HCT116 (cell line): ENCODE data around the gene PFDN2. TPM values are rescaled to one million over a fixed set of nuclear protein-coding genes. Genes with fewer than 3 reads are reported as not detected.

Experiments used
- ATAC-seq: fragments of 200-7000 bp; cut with Tn5 transposase; 2 replicates; pipeline ENCODE4 v1.9.1; 2020; ENCODE audit warnings: mild to moderate bottlenecking, moderate library complexity
- BruUV-seq: library from RNA; stranded (reverse); fragments of 400-500 nt; replicated peaks from 2 replicates; lab custom pipeline; 2021; lab: Mats Ljungman, UMichigan
- CTCF ChIA-PET: fragments of 300-600 bp; sonication (Branson Sonifier 250); formaldehyde crosslinking; loops from one replicate; lab custom pipeline; 2021; ENCODE audit warnings: antibody characterized with exemption; lab: Charles Lee
- POLR2A ChIA-PET: fragments of 300-600, 350-600 bp; sonication (Branson Sonifier 250); formaldehyde crosslinking; loops from one replicate; lab custom pipeline; 2021; ENCODE audit warnings: antibody characterized with exemption; lab: Charles Lee
- RAD21 ChIA-PET, 2 experiments: fragments of 300-600 bp; sonication (Branson Sonifier 250); formaldehyde crosslinking; loops; one replicate each; lab custom pipeline; 2023; ENCODE audit warnings: low total read pairs in 2 of 2; ENCODE audit not compliant: uncharacterized antibody in 2 of 2, unreplicated experiment in 2 of 2, low non-redundant PET in 1 of 2; lab: Charles Lee
- DNase-seq: peaks from one replicate; pipeline ENCODE4 v3.0.0-alpha.2; 2010; ENCODE audit warnings: low read depth, low spot score
- H2AFZ ChIP-seq: fragments of 200-600 bp; shearing (Covaris generic), sonication (generic); 2 replicates; pipeline ENCODE4 v1.6.1; 2017; ENCODE audit warnings: low read depth, mixed run types, mixed read lengths, antibody characterized with exemption, low read length; ENCODE audit not compliant: poor library complexity, severe bottlenecking
- H3K27ac ChIP-seq: 2 replicates; pipeline ENCODE4 v1.5.1; 2012; ENCODE audit warnings: low read depth, low read length
- H3K27me3 ChIP-seq: fragments of 200-600 bp; sonication (generic); 2 replicates; pipeline ENCODE4 v1.6.1; 2016; ENCODE audit warnings: mixed run types, low read length, mixed read lengths; ENCODE audit not compliant: insufficient read depth
- H3K36me3 ChIP-seq, 2 experiments: fragments of 200-500 bp in 1 of 2; fragments of 200-600 bp in 1 of 2; sonication (Bioruptor generic) in 1 of 2; sonication (generic) in 1 of 2; 2 replicates each; pipeline versions ENCODE4 v1.5.1 to v1.6.1; 2014 to 2016; ENCODE audit warnings: low read length in 2 of 2, inconsistent platforms in 1 of 2, mixed read lengths in 1 of 2, mixed run types in 1 of 2; ENCODE audit not compliant: insufficient read depth in 2 of 2, control insufficient read depth in 1 of 2
- H3K4me1 ChIP-seq, 2 experiments: fragments of 200-600 bp in 1 of 2; sonication (generic) in 1 of 2; 2 replicates each; pipeline versions ENCODE4 v1.5.1 to v1.6.1; 2012 to 2017; ENCODE audit warnings: low read length in 2 of 2, inconsistent platforms in 1 of 2, mild to moderate bottlenecking in 1 of 2, mixed read lengths in 1 of 2, mixed run types in 1 of 2, moderate library complexity in 1 of 2; ENCODE audit not compliant: insufficient read depth in 2 of 2, control insufficient read depth in 1 of 2
- H3K4me2 ChIP-seq: fragments of 200-600 bp; sonication (generic); 2 replicates; pipeline ENCODE4 v1.6.1; 2017; ENCODE audit warnings: mixed run types, low read length, mixed read lengths
- H3K4me3 ChIP-seq, 2 experiments: fragments of 200-600 bp in 1 of 2; sonication (generic) in 1 of 2; replicated peaks in 1 of 2; 2 replicates each; pipeline ENCODE4 v1.5.1; 2011 to 2016; ENCODE audit warnings: low read length in 2 of 2, control low read depth in 1 of 2, low read depth in 1 of 2, mild to moderate bottlenecking in 1 of 2, mixed read lengths in 1 of 2, mixed run types in 1 of 2
- H3K79me2 ChIP-seq: fragments of 200-600 bp; sonication (generic); 2 replicates; pipeline ENCODE4 v1.6.1; 2017; ENCODE audit warnings: mild to moderate bottlenecking, mixed run types, low read length, moderate library complexity, mixed read lengths; ENCODE audit not compliant: insufficient read depth
- H3K9ac ChIP-seq: fragments of 200-600 bp; sonication (generic); 2 replicates; pipeline ENCODE4 v1.6.1; 2016; ENCODE audit warnings: low read length, mixed read lengths
- H3K9me2 ChIP-seq: fragments of 200-600 bp; sonication (generic), shearing (Covaris generic); 2 replicates; pipeline ENCODE4 v1.6.1; 2017; ENCODE audit warnings: mixed run types, mild to moderate bottlenecking, moderate library complexity; ENCODE audit not compliant: insufficient read depth
- H3K9me3 ChIP-seq, 2 experiments: fragments of 200-500 bp in 1 of 2; fragments of 200-600 bp in 1 of 2; sonication (Bioruptor generic) in 1 of 2; sonication (generic) in 1 of 2; 2 replicates each; pipeline ENCODE4 v1.6.1; 2014 to 2017; ENCODE audit warnings: low read length in 2 of 2, mixed read lengths in 2 of 2, inconsistent platforms in 1 of 2, low read depth in 1 of 2, mild to moderate bottlenecking in 1 of 2, mixed run types in 1 of 2, moderate library complexity in 1 of 2; ENCODE audit not compliant: control insufficient read depth in 1 of 2, insufficient read depth in 1 of 2
- H4K20me1 ChIP-seq: fragments of 200-600 bp; sonication (generic), shearing (Covaris generic); 2 replicates; pipeline ENCODE4 v1.6.1; 2017; ENCODE audit warnings: mixed run types, mild to moderate bottlenecking, moderate library complexity; ENCODE audit not compliant: insufficient read depth
- EZH2 ChIP-seq: fragments of 200-600 bp; sonication (generic); IDR thresholded peaks from 2 replicates; pipeline ENCODE4 v1.6.1; 2017; ENCODE audit warnings: antibody characterized with exemption, mixed run types
- RAD21 ChIP-seq: IDR thresholded peaks from 2 replicates; pipeline ENCODE4 v1.6.1; 2012; ENCODE audit warnings: low read depth, mild to moderate bottlenecking
- TCF7L2 ChIP-seq: IDR thresholded peaks from 2 replicates; pipeline ENCODE4 v1.7.0; 2011; ENCODE audit warnings: borderline replicate concordance, inconsistent platforms; ENCODE audit not compliant: insufficient read depth, insufficient read length; ENCODE audit errors: extremely low read depth
- intact Hi-C: fragments of 100-400 bp; cut with micrococcal nuclease; formaldehyde crosslinking; loops from 2 replicates; pipeline ENCODE4 v1.10.0; 2022
- total RNA-seq: library from RNA; stranded (reverse); gene quantifications from one replicate; pipeline ENCODE4 v1.2.1, GENCODE V29; 2021; ENCODE audit not compliant: unreplicated experiment
- TF ChIP-seq, protein P1 (sequence below): IDR thresholded peaks from 2 replicates; pipeline ENCODE4 v1.6.1; 2012; ENCODE audit warnings: low read depth
- TF ChIP-seq, protein P2 (sequence below): IDR thresholded peaks from 2 replicates; pipeline ENCODE4 v1.6.1; 2012
- TF ChIP-seq, protein P3 (sequence below): IDR thresholded peaks from 2 replicates; pipeline ENCODE4 v1.6.1; 2011; ENCODE audit warnings: mild to moderate bottlenecking, low read length, moderate library complexity; ENCODE audit not compliant: insufficient replicate concordance; ENCODE audit errors: extremely low read depth

PFDN2 gene
- total RNA-seq, 1 experiment from 2014 or later = 179 TPM

DNA sequence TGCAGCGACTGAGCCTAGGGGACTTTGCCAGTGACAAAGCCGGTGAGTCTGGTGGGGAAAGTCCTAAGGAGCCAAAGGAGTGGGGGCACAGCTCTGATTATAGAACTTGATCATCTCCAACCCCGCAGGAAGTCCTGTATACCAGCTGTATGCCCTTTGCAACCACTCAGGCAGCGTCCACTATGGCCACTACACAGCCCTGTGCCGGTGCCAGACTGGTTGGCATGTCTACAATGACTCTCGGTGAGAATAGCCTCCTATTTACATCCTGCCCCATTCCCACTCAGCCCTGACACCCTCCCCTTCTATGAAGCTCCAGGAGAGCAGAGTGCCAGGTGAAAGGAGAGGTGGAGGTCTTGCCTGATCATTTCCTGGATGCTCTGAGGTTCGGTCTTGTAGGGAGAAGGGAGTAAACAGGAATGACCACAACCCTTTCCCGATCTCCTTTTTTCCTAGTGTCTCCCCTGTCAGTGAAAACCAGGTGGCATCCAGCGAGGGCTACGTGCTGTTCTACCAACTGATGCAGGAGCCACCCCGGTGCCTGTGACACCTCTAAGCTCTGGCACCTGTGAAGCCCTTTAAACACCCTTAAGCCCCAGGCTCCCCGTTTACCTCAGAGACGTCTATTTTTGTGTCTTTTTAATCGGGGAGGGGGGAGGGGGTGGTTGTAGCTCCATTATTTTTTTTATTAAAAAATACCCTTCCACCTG, 47.2 kb upstream of the PFDN2 start:
- H3K27ac ChIP-seq = peak overlapping the region; percentile 63
- ChIA-PET POLR2A (interaction anchor here (0.7 to 3.1 kb wide), 10 partner anchors 8 to 1466 kb away, joined by 3 to 24 read pairs (median 7); partner anchors contain the start of genes B4GALT3, DEDD, NDUFS2 and NIT1), RAD21 (no interaction called here), CTCF (interaction anchor here (0.8 to 2.8 kb wide), 10 partner anchors 10 to 576 kb away, joined by 3 to 10 read pairs (median 4); partner anchors contain the start of genes DEDD, TOMM40L and UFC1)
- TF ChIP-seq RAD21 = no peak
- TF ChIP-seq EZH2 = no peak
- TF ChIP-seq, protein P1, sequence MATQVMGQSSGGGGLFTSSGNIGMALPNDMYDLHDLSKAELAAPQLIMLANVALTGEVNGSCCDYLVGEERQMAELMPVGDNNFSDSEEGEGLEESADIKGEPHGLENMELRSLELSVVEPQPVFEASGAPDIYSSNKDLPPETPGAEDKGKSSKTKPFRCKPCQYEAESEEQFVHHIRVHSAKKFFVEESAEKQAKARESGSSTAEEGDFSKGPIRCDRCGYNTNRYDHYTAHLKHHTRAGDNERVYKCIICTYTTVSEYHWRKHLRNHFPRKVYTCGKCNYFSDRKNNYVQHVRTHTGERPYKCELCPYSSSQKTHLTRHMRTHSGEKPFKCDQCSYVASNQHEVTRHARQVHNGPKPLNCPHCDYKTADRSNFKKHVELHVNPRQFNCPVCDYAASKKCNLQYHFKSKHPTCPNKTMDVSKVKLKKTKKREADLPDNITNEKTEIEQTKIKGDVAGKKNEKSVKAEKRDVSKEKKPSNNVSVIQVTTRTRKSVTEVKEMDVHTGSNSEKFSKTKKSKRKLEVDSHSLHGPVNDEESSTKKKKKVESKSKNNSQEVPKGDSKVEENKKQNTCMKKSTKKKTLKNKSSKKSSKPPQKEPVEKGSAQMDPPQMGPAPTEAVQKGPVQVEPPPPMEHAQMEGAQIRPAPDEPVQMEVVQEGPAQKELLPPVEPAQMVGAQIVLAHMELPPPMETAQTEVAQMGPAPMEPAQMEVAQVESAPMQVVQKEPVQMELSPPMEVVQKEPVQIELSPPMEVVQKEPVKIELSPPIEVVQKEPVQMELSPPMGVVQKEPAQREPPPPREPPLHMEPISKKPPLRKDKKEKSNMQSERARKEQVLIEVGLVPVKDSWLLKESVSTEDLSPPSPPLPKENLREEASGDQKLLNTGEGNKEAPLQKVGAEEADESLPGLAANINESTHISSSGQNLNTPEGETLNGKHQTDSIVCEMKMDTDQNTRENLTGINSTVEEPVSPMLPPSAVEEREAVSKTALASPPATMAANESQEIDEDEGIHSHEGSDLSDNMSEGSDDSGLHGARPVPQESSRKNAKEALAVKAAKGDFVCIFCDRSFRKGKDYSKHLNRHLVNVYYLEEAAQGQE = no peak
- no peak for TF ChIP-seq TCF7L2
- TF ChIP-seq, protein P2, sequence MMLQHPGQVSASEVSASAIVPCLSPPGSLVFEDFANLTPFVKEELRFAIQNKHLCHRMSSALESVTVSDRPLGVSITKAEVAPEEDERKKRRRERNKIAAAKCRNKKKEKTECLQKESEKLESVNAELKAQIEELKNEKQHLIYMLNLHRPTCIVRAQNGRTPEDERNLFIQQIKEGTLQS = no peak
- TF ChIP-seq, protein P3, sequence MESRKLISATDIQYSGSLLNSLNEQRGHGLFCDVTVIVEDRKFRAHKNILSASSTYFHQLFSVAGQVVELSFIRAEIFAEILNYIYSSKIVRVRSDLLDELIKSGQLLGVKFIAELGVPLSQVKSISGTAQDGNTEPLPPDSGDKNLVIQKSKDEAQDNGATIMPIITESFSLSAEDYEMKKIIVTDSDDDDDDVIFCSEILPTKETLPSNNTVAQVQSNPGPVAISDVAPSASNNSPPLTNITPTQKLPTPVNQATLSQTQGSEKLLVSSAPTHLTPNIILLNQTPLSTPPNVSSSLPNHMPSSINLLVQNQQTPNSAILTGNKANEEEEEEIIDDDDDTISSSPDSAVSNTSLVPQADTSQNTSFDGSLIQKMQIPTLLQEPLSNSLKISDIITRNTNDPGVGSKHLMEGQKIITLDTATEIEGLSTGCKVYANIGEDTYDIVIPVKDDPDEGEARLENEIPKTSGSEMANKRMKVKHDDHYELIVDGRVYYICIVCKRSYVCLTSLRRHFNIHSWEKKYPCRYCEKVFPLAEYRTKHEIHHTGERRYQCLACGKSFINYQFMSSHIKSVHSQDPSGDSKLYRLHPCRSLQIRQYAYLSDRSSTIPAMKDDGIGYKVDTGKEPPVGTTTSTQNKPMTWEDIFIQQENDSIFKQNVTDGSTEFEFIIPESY = no peak
- ATAC-seq (no peak), DNase-seq (no peak)
- H3K4me3 ChIP-seq = peak overlapping the region; percentile 51 to 82
- H3K36me3 ChIP-seq = peaks cover 8 to 26% of the 10 kb centered on the region in 2 experiments; a peak in 2 of 4 replicates
- H4K20me1 ChIP-seq = no peaks in the 10 kb centered on the region
- H3K9ac ChIP-seq = peak overlapping the region; percentile 82
- no peak overlapping the region for H2AFZ ChIP-seq
- H3K9me2 ChIP-seq = no peaks in the 10 kb centered on the region
- no TSS peak for BruUV-seq
- H3K4me1 ChIP-seq = peaks cover 7 to 35% of the 10 kb centered on the region in 2 experiments; a peak in 3 of 4 replicates
- H3K79me2 ChIP-seq = peaks cover 7% of the 10 kb centered on the region; the same call in 1 of the 2 replicates
- no peaks in the 10 kb centered on the region for H3K27me3 ChIP-seq
- peak overlapping the region; percentile 87 for H3K4me2 ChIP-seq
- intact Hi-C loops = no loop called here
- no peaks in the 10 kb centered on the region for H3K9me3 ChIP-seq
